Measurements from ENCODE around the gene CCDC9. TPM values are rescaled to one million over a fixed set of nuclear protein-coding genes. Genes with fewer than 3 reads are reported as not detected.
A peak's percentile ranks its signal among the peaks of the same experiment; 100 is the strongest.

The CCDC9 gene
- total and polyA plus RNA-seq, 2 experiments from 2014 or later: 14.5 to 15.0 TPM

DNA sequence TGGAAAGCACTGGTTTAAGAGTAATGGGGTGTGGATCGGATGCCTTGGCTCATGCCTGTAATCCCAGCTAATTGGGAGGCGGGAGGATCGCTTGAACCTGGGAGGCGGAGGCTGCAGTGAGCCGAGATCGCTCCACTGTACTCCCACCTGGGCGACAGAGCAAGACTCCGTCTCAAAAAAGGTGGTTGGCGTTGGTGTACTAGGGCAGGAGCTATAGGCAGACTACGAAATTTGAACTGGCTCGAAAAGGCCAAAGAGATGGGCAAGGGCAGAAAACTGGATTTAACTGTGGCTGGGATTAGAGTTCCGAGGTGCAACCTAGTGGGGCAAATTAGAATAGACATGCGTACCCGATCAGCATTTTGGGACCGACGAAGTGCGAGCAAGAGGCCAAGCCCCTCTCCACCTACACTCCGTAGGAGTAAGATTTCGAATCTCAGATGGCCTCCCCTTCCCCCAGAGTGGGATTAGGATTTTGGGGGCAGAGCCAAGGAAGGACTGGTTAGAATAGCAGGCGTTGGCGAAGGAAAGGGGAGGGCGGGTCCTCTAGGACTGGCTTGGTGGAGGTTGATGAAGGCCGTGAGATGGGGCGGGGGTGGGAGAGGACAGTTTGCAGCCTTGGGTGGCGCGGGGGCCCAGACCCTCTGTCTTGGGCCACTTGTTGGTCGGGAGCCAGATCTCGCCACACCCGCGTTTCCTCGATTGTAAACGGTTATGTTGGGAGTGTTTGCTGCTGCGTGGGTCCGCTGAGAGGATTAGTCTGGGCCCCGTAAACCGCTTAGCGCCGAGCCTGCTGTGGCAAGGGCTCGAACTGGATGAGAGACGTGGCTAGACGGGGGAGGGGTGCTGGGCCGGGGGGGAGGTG is 16.4 kb downstream of the CCDC9 start (continued):
- TF ChIP-seq STAT1 (IDR thresholded peaks at IDR 0.05; ENCODE audit: unreplicated experiment) (no peak), ZNF114 (CRISPR knock-in tag; IDR thresholded peaks at IDR 0.05) (no peak)

DNA sequence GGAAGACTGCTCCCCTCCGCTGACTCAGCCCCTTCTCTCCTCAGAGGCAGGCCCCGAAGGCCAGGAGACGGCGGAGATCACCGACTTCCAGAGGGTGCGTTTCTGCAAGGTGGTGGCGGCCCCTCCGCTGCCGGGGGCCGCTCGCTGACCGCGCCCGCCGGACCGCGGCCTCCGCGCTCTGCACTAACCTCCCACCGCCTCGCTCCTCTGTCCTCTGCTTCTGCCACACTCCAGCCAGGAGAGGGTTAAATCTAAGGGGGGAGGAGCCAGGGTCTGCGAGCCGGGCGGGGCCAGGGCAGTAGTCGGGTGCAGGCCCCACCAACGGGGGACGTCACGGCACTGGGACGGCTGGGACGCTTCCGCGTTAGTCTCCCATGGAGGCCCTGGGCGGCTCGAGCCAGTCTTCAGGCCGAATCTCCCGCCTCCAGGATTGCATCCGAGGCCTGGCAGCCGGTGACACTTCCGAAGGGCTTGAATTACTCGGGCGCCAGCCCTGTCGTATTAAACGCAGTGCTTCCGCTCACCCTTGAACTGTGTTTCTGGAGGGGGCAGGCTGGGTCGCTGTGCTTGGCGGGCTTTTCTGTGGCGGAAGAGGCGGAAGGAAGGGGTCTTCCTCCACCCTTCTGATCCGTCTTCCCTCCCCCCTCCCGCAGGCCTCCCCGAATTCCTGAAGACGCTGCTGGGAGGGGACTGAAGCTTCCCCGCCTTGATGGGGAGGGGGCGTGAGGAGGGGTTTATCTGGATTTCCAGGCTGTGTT is 17.2 kb downstream of the CCDC9 start:
- Histone ChIP-seq H2AFZ (peak overlapping the region; percentile 72), H3K79me2 (replicated peaks; ENCODE audit: insufficient read depth) (no peaks in the 10 kb centered on the region), H3K4me1 (ENCODE audit: insufficient read depth) (peaks cover 11% of the 10 kb centered on the region; the same call in 1 of the 2 replicates), H3K27me3 (ENCODE audit: insufficient read depth) (peaks cover 8% of the 10 kb centered on the region), H3K4me2 (peak overlapping the region; percentile 95), H3K4me3 (peak overlapping the region; percentile 83), H3K27ac (ENCODE audit: low read depth) (peak overlapping the region; percentile 100), H4K20me1 (replicated peaks; ENCODE audit: insufficient read depth) (peaks cover 3% of the 10 kb centered on the region), H3F3A (replicated peaks; ENCODE audit: low read depth) (peaks cover 20% of the 10 kb centered on the region), H3K36me3 (ENCODE audit: insufficient read depth) (no peaks in the 10 kb centered on the region), H3K9me2 (ENCODE audit: insufficient read depth) (no peaks in the 10 kb centered on the region)
- ATAC-seq (peak; percentile 72), DNase-seq (ENCODE audit: low spot score) (peak; percentile 95)
- H3K27ac Mint-ChIP-seq: peak overlapping the region; percentile 99
- peaks cover 31% of the 10 kb centered on the region for H3K27me3 Mint-ChIP-seq (ENCODE audit: insufficient read depth, low read depth, poor library complexity)
- peaks cover 23% of the 10 kb centered on the region for H3K36me3 Mint-ChIP-seq (ENCODE audit: low read depth)
- no peaks in the 10 kb centered on the region; the same call in 2 of the 3 replicates for H3K9me3 Mint-ChIP-seq
- H3K4me1 Mint-ChIP-seq: peaks cover 24% of the 10 kb centered on the region
- H3K4me3 Mint-ChIP-seq: peak overlapping the region; percentile 88
- TF ChIP-seq EZH2phosphoT487 (IDR thresholded peaks at IDR 0.05; ENCODE audit: unreplicated experiment): no peak
- TF ChIP-seq POLR2AphosphoS5 (IDR thresholded peaks at IDR 0.05; ENCODE audit: low read depth): peak; percentile 54; the same call in 1 of the 2 replicates
- TF ChIP-seq EZH2 (IDR thresholded peaks at IDR 0.05; ENCODE audit: low read depth, unreplicated experiment): no peak
- peak; percentile 74 for TF ChIP-seq CREB1 (CRISPR knock-in tag; IDR thresholded peaks at IDR 0.05; ENCODE audit: low read depth)
- no peak for TF ChIP-seq JUNB (IDR thresholded peaks at IDR 0.05; ENCODE audit: unreplicated experiment)

GRCh38 chr19:47274071-47274890 is 18.0 kb downstream of the CCDC9 start, which contains the start of gene INAFM1:
TSS of gene INAFM1 (plus strand) at chr19:47274885. CDS start at chr19:47274920, 35 bp downstream.
- no peaks in the 10 kb centered on the region for H3K9me2 ChIP-seq (ENCODE audit: insufficient read depth)
- peaks cover 20% of the 10 kb centered on the region for H3F3A ChIP-seq (replicated peaks; ENCODE audit: low read depth)
- H3K79me2 ChIP-seq (replicated peaks; ENCODE audit: insufficient read depth): no peaks in the 10 kb centered on the region
- H3K4me3 ChIP-seq: peak within 1 kb of the TSS; percentile 83
- peaks cover 23% of the 10 kb centered on the region for H3K36me3 Mint-ChIP-seq (ENCODE audit: low read depth)
- H2AFZ ChIP-seq: 0 out of 2 replicates have a peak within 1 kb of the TSS, but pooled peaks have one; percentile 67
- H3K27me3 Mint-ChIP-seq (ENCODE audit: insufficient read depth, low read depth, poor library complexity): peaks cover 29% of the 10 kb centered on the region
- peak within 1 kb of the TSS; percentile 95 for H3K4me2 ChIP-seq
- peak within 1 kb of the TSS; percentile 100 for H3K27ac ChIP-seq (ENCODE audit: low read depth)
- peaks cover under 1% of the 10 kb centered on the region; the same call in 1 of the 2 replicates for H4K20me1 ChIP-seq (replicated peaks; ENCODE audit: insufficient read depth)
- peaks cover 11% of the 10 kb centered on the region; the same call in 1 of the 2 replicates for H3K4me1 ChIP-seq (ENCODE audit: insufficient read depth)
- peaks cover 24% of the 10 kb centered on the region for H3K4me1 Mint-ChIP-seq
- H3K9me3 Mint-ChIP-seq: no peaks in the 10 kb centered on the region; the same call in 2 of the 3 replicates
- DNase-seq (ENCODE audit: low spot score) (peak; percentile 95), ATAC-seq (peak; percentile 75)
- peaks cover 8% of the 10 kb centered on the region for H3K27me3 ChIP-seq (ENCODE audit: insufficient read depth)
- no peaks in the 10 kb centered on the region for H3K36me3 ChIP-seq (ENCODE audit: insufficient read depth)
- peak within 1 kb of the TSS; percentile 88 for H3K4me3 Mint-ChIP-seq
- H3K27ac Mint-ChIP-seq: peak within 1 kb of the TSS; percentile 99
- TF ChIP-seq STAT1 (IDR thresholded peaks at IDR 0.05; ENCODE audit: unreplicated experiment) (no peak), EZH2 (IDR thresholded peaks at IDR 0.05; ENCODE audit: low read depth, unreplicated experiment) (no peak), NANOG (IDR thresholded peaks at IDR 0.05; ENCODE audit: borderline replicate concordance) (no peak), POLR2AphosphoS5 (IDR thresholded peaks at IDR 0.05; ENCODE audit: low read depth) (peak; percentile 57; the same call in 1 of the 2 replicates), ZNF462 (CRISPR knock-in tag; IDR thresholded peaks at IDR 0.05) (no peak)

All from GM23338 (cell line).